Muscle of leg (tissue), 11 donors: Measurements from ENCODE around the gene EML1. TPM values are rescaled to one million over a fixed set of nuclear protein-coding genes. Genes with fewer than 3 reads are reported as not detected.

Experiments
- DNase-seq: peaks from one replicate; pipeline ENCODE4 v3.0.0; 2013
- H3K27ac ChIP-seq: one replicate; pipeline ENCODE4 v1.5.1; 2013; ENCODE audit warnings: mild to moderate bottlenecking, low read length, control low read depth
- H3K27me3 ChIP-seq: one replicate; pipeline ENCODE4 v1.6.1; 2013; ENCODE audit warnings: low read length; ENCODE audit not compliant: control insufficient read depth, insufficient read depth
- H3K36me3 ChIP-seq: one replicate; pipeline ENCODE4 v1.6.1; 2013; ENCODE audit warnings: low read length; ENCODE audit not compliant: control insufficient read depth, insufficient read depth
- H3K4me1 ChIP-seq: one replicate; pipeline ENCODE4 v1.6.1; 2013; ENCODE audit warnings: low read length; ENCODE audit not compliant: control insufficient read depth, insufficient read depth
- H3K4me3 ChIP-seq: one replicate; pipeline ENCODE4 v1.5.1; 2013; ENCODE audit warnings: low read length, control low read depth
- H3K9me3 ChIP-seq: replicated peaks from 2 replicates; pipeline ENCODE4 v1.6.1; 2013; ENCODE audit warnings: low read depth, low read length; ENCODE audit not compliant: control insufficient read depth
- WGBS: methylation state at CpG from one replicate; pipeline ENCODE4 v1.1.5; 2013; ENCODE audit warnings: missing lambda C conversion rate; ENCODE audit not compliant: insufficient coverage; 5-methylcytosine and 5-hydroxymethylcytosine counted together
- polyA plus RNA-seq, 8 donors: library from polyadenylated mRNA; unstranded; fragments of 120-200 nt; gene quantifications; one replicate each; pipeline versions ENCODE4 v1.2.1 to v1.2.3, GENCODE V29; 2013; ENCODE audit warnings: inconsistent platforms in 1 of 8, low replicate concordance in 1 of 8; ENCODE audit not compliant: insufficient read length in 8 of 8, insufficient read depth in 1 of 8
- total RNA-seq: library from RNA; stranded (reverse); fragments of 120-200 nt; gene quantifications from one replicate; pipeline ENCODE4 v1.2.4, GENCODE V29; 2013

Gene EML1
- total and polyA plus RNA-seq, 9 donors: 24.3 to 51.2 (median 42.2) TPM

- no peak overlapping the region for H3K4me3 ChIP-seq
- peaks cover 7% of the 10 kb centered on the region for H3K4me1 ChIP-seq
- no peak for DNase-seq
- H3K9me3 ChIP-seq: peaks cover 12% of the 10 kb centered on the region
- no CpG with 5 or more reads among the region's 1 CpG for WGBS
- H3K27ac ChIP-seq: no peak overlapping the region
- no peaks in the 10 kb centered on the region for H3K27me3 ChIP-seq
- no peaks in the 10 kb centered on the region for H3K36me3 ChIP-seq
Measured at GRCh38 chr14:99779751-99780150, 13.5 kb upstream of the EML1 start.

DNA sequence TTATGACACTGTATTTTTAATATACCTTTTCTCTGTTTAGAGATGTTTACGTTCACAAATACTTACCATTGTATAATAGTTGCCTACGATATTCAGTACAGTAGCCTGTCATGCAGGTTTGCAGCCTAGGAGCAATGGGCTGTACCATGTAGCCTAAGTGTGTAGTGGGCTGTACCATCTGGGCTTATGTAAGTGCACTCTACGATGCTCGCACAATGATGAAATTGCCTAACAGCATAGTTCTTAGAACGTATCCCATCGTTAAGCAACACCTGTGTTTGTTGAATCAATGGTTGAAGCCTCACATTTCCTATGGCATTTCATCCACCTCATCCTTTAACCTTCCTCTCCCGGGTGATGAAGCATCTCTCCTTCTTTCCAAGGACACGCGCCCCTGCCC lies 12.5 kb upstream of the EML1 start:
- H3K27me3 ChIP-seq: no peaks in the 10 kb centered on the region
- WGBS: 94% methylated on average over 3 of the region's 9 CpGs

GRCh38 chr14:99781091-99781490 lies 12.1 kb upstream of the EML1 start:
- Histone ChIP-seq H3K27me3 (no peaks in the 10 kb centered on the region), H3K4me1 (peaks cover 4% of the 10 kb centered on the region), H3K27ac (no peak overlapping the region), H3K4me3 (no peak overlapping the region), H3K9me3 (peaks cover 12% of the 10 kb centered on the region), H3K36me3 (no peaks in the 10 kb centered on the region)
- WGBS: 60% methylated on average over 6 of the region's 6 CpGs
- DNase-seq: no peak

More for the DNA sequence above, 12.5 kb upstream of the EML1 start:
- Histone ChIP-seq H3K4me3 (no peak overlapping the region), H3K9me3 (peaks cover 12% of the 10 kb centered on the region), H3K27ac (no peak overlapping the region), H3K4me1 (no peaks in the 10 kb centered on the region), H3K36me3 (no peaks in the 10 kb centered on the region)
- no peak for DNase-seq

GRCh38 chr14:99781853-99782610 lies 11.2 kb upstream of the EML1 start:
- Histone ChIP-seq H3K27ac (no peak overlapping the region), H3K4me3 (no peak overlapping the region), H3K36me3 (no peaks in the 10 kb centered on the region), H3K9me3 (peaks cover 12% of the 10 kb centered on the region), H3K4me1 (peaks cover 12% of the 10 kb centered on the region), H3K27me3 (no peaks in the 10 kb centered on the region)
- DNase-seq: no peak
- 74% methylated on average over 13 of the region's 14 CpGs for WGBS

DNA sequence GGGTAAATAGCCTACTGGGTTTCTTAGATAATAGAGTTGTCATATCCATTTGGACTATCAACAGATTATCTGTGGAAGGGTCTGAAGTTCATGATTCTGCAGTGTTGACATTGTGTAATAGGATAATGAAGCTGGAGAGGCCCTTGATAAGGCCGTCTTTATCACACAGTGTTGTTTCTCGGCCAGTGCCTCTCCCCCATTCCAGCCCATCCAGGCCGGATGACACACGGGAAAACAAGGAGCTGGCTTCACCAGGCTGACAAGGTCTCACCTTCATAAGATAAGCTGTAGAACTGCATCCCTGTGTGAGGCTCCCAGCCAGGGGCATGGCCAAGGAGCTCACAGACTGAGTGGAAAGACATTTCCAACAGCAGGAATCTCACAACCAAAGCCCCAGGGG lies 8.7 kb upstream of the EML1 start:
- Histone ChIP-seq H3K9me3 (peaks cover 7% of the 10 kb centered on the region), H3K27me3 (no peaks in the 10 kb centered on the region), H3K36me3 (no peaks in the 10 kb centered on the region), H3K27ac (no peak overlapping the region), H3K4me3 (no peak overlapping the region), H3K4me1 (peaks cover 19% of the 10 kb centered on the region)
- no CpG with 5 or more reads among the region's 4 CpGs for WGBS
- no peak for DNase-seq

GRCh38 chr14:99785426-99785825 lies 7.8 kb upstream of the EML1 start:
- no peaks in the 10 kb centered on the region for H3K9me3 ChIP-seq
- WGBS: 66% methylated on average over 7 of the region's 9 CpGs
- H3K27me3 ChIP-seq: no peaks in the 10 kb centered on the region
- H3K4me1 ChIP-seq: peaks cover 19% of the 10 kb centered on the region
- no peak overlapping the region for H3K4me3 ChIP-seq
- no peaks in the 10 kb centered on the region for H3K36me3 ChIP-seq
- peak; percentile 70 for DNase-seq
- no peak overlapping the region for H3K27ac ChIP-seq

DNA sequence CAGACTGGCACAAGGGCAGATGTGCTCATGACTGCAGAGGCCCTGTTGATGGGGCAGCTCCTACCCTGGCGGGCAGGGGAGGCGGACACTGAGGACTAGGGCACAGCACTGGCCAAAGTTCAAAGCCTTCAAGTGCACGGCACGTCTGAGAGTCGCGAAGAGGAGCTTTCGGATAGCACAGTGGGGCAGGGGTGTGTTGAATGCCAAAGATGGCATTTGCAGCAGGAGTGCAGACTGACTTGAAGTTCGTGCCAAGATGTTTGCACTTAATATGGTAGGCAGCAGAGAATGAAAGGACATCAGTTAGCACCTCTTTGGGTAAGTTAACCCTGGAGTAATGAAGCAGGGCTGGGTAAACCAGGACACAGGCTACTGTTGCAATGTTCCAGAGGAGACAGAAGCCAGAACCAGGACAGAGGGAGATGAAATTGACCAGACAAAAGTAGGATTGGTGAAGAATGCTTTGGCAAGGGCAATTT lies 6.7 kb upstream of the EML1 start:
- Histone ChIP-seq H3K27me3 (no peaks in the 10 kb centered on the region), H3K4me1 (peaks cover 27% of the 10 kb centered on the region), H3K9me3 (no peaks in the 10 kb centered on the region), H3K4me3 (no peak overlapping the region), H3K27ac (peak overlapping the region; percentile 25), H3K36me3 (no peaks in the 10 kb centered on the region)
- peak; percentile 58 for DNase-seq
- 80% methylated on average over 8 of the region's 8 CpGs for WGBS

DNA sequence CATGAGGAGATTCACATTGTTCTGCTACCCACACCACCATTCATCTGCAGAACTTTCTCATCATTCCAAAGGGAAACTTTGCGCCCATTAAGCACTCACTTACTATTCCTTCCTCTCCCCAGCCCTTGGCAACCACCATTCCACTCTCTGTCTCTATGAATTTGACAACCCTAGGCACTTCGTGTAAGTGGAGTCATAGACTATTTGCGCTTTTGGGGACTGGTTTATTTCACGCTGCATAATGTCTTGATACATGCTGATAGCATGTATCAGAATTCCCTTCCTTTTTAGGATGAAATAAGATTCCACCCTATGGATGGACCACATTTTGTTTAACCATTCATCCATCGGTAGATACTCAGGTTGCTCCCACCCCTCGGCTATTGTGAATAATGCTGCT lies 4.5 kb upstream of the EML1 start:
- Histone ChIP-seq H3K27me3 (peaks cover 2% of the 10 kb centered on the region), H3K9me3 (no peaks in the 10 kb centered on the region), H3K4me1 (peaks cover 36% of the 10 kb centered on the region), H3K4me3 (no peak overlapping the region), H3K36me3 (no peaks in the 10 kb centered on the region), H3K27ac (no peak overlapping the region)
- 100% methylated on average over 1 of the region's 6 CpGs for WGBS
- DNase-seq: no peak

GRCh38 chr14:99789581-99789980 lies 3.6 kb upstream of the EML1 start:
- H3K27ac ChIP-seq: no peak overlapping the region
- H3K9me3 ChIP-seq: no peaks in the 10 kb centered on the region
- no peak for DNase-seq
- H3K27me3 ChIP-seq: peaks cover 2% of the 10 kb centered on the region
- WGBS: no CpG with 5 or more reads among the region's 2 CpGs
- peaks cover 36% of the 10 kb centered on the region for H3K4me1 ChIP-seq
- H3K4me3 ChIP-seq: no peak overlapping the region
- H3K36me3 ChIP-seq: no peaks in the 10 kb centered on the region

DNA sequence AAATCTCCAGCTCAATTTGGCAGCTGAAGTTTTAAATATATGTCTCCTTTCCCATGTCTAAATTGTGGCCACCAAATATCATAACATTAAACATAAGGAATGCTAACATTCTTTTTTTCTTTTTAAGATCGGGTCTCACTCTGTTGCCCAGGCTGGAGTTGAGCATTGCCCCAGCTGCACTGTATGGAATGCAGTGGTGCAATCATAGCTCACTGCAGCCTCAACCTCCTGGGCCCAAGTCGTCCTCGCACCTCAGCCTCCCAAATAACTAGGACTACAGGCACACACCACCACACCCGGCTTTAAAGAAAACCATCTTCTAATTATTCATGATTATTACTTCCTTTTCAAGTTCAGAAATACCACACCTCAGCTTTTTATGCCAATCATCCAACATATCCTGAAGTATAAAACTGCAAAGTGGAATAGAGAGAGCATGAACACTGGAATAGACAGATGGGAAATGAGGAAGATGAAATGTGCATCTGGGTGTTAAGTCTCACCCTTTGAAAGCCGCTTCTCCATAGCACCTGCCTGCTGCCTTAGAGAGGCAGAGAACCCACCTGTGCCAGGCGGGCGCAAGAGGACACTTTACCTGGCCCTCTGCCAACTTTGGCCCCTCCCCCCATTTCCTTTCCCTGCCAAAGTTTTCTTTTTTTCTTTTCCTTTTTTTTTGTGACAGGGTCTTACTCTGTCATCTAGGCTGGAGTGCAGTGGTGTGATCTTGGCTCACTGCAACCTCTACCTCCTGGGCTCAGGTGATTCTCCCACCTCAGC lies 2.8 kb upstream of the EML1 start:
- 74% methylated on average over 5 of the region's 7 CpGs for WGBS
- Histone ChIP-seq H3K4me3 (no peak overlapping the region), H3K27me3 (peaks cover 2% of the 10 kb centered on the region), H3K27ac (no peak overlapping the region), H3K36me3 (no peaks in the 10 kb centered on the region), H3K9me3 (no peaks in the 10 kb centered on the region), H3K4me1 (peaks cover 36% of the 10 kb centered on the region)
- DNase-seq: no peak
